Activated naive CD4-positive, alpha-beta T cell treated with anti-CD3 and anti-CD28 coated beads, Interleukin-2, amount 50 U/mL, for 24 hours (primary cell): ENCODE measurements around the gene NBPF15.
"Not testable (repeated sequence)": the region's sequence is repeated elsewhere in the genome, so short reads cannot be mapped to it uniquely, and the experiment has no call there.

Experiments
- H3K27ac Mint-ChIP-seq: one replicate; pipeline ENCODE4 v1.8.0; 2021; ENCODE audit warnings: mild to moderate bottlenecking, mixed read lengths
- H3K27me3 Mint-ChIP-seq: one replicate; pipeline ENCODE4 v1.8.0; 2021; ENCODE audit warnings: mixed read lengths
- H3K36me3 Mint-ChIP-seq: one replicate; pipeline ENCODE4 v1.8.0; 2021; ENCODE audit warnings: mixed read lengths
- H3K4me1 Mint-ChIP-seq: one replicate; pipeline ENCODE4 v1.8.0; 2021; ENCODE audit warnings: mixed read lengths
- H3K4me3 Mint-ChIP-seq: one replicate; pipeline ENCODE4 v1.8.0; 2021; ENCODE audit warnings: mild to moderate bottlenecking, mixed read lengths
- H3K9me3 Mint-ChIP-seq: one replicate; pipeline ENCODE4 v1.8.0; 2021; ENCODE audit warnings: mixed read lengths

NBPF15 gene

DNA sequence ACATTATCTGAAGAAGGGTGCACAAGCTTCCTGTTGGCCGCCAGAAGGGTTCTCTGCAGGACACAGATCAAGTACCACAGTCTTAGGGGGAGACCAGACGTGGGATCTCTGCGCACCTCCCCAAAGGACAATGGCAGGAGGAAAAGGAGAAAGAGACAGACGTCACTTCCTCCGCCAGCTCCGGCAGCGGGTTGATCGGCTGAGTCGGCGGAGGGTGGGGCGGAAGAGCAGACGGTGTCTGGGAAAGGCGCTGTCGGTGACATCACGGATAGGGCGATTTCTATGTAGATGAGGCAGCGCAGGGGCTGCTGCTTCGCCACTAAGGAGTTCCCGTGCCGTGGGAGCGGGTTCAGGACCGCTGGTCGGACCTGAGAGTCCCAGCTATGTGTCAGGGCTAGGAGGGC, 49.4 kb downstream of the NBPF15 start:
- H3K9me3 Mint-ChIP-seq, H3K4me1 Mint-ChIP-seq, H3K36me3 Mint-ChIP-seq, H3K27me3 Mint-ChIP-seq: not testable (repeated sequence)
- peak overlapping the region; percentile 99 for H3K27ac Mint-ChIP-seq
- peak overlapping the region; percentile 89 for H3K4me3 Mint-ChIP-seq

DNA sequence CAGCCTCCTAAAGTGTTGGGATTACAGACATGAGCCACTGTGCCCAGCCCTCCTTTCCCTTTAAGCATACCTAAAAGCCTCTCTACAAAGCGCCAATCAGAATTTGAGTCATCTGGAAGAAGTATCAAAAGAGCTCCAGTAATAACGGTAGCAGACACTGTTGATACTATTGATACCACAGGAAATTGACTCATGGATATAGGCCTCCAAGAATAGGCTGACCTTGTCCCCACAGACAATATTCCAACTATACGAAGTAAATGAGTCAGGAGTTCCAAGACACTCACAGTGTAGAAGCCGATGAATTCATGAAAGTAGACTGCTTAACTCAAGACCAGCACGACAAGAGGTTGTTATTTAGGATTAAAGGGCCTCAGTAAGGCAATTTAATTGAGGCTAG, 58.7 kb downstream of the NBPF15 start:
- not testable (repeated sequence) for H3K27me3 Mint-ChIP-seq, H3K4me1 Mint-ChIP-seq, H3K27ac Mint-ChIP-seq, H3K36me3 Mint-ChIP-seq, H3K4me3 Mint-ChIP-seq, H3K9me3 Mint-ChIP-seq

DNA sequence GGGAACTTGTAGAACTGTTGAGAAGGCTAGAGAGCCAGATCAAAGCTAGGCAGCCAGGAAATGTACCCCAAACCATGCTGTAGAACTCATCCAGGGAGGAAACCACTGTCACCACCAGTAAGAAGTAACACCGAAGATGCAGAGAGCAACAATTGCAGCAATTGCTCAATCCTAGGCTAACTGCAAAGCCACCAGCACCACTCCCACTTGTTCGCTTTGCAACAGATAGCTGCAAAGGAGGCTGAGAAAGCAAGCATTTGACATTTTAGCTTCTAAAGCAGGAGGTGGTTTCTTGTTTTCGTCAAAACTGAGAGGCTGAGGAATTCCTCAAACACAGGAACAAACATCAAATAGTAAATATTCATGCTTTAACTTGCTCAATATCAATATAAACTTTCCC, 89.8 kb downstream of the NBPF15 start:
- H3K4me1 Mint-ChIP-seq, H3K9me3 Mint-ChIP-seq, H3K4me3 Mint-ChIP-seq, H3K27me3 Mint-ChIP-seq, H3K36me3 Mint-ChIP-seq, H3K27ac Mint-ChIP-seq: not testable (repeated sequence)
